Neural cell (in vitro differentiated cells): Measurements from ENCODE around the gene COL1A1. TPM values are rescaled to one million over a fixed set of nuclear protein-coding genes. Genes with fewer than 3 reads are reported as not detected.

Experiments used
- H2AFZ ChIP-seq: fragments of 200-600, 300-800 bp; sonication (generic), shearing (Covaris generic); 2 replicates; pipeline ENCODE4 v1.6.0; 2014; ENCODE audit warnings: low read depth, mild to moderate bottlenecking, antibody characterized with exemption, low read length, moderate library complexity
- H3F3A ChIP-seq: fragments of 200-600 bp; shearing (Covaris generic); 2 replicates; pipeline ENCODE4 v1.6.1; 2016; ENCODE audit warnings: mild to moderate bottlenecking, moderate library complexity, mixed read lengths, antibody characterized with exemption, low read length; ENCODE audit not compliant: insufficient read depth, poor library complexity, severe bottlenecking
- H3K27ac ChIP-seq: fragments of 200-600, 300-800 bp; sonication (generic), shearing (Covaris generic); 2 replicates; pipeline ENCODE4 v1.5.1; 2014; ENCODE audit warnings: mild to moderate bottlenecking, low read length, moderate library complexity
- H3K27me3 ChIP-seq: fragments of 300-800, 200-600 bp; sonication (generic), shearing (Covaris generic); 2 replicates; pipeline ENCODE4 v1.6.0; 2014; ENCODE audit warnings: mild to moderate bottlenecking, low read depth, low read length, moderate library complexity; ENCODE audit not compliant: insufficient read depth
- H3K36me3 ChIP-seq: fragments of 300-800, 200-600 bp; sonication (generic), shearing (Covaris generic); 2 replicates; pipeline ENCODE4 v1.5.1; 2014; ENCODE audit warnings: mild to moderate bottlenecking, antibody characterized with exemption, low read length, moderate library complexity; ENCODE audit not compliant: insufficient read depth
- H3K4me2 ChIP-seq: fragments of 300-800, 200-600 bp; sonication (generic), shearing (Covaris generic); 2 replicates; pipeline ENCODE4 v1.6.0; 2014; ENCODE audit warnings: mild to moderate bottlenecking, low read length
- H3K4me3 ChIP-seq: fragments of 300-800, 200-600 bp; sonication (generic), shearing (Covaris generic); 2 replicates; pipeline ENCODE4 v1.5.1; 2014; ENCODE audit warnings: mild to moderate bottlenecking, low read length, moderate library complexity
- H3K79me2 ChIP-seq: fragments of 200-600 bp; shearing (Covaris generic); replicated peaks from 2 replicates; pipeline ENCODE4 v1.6.0; 2014; ENCODE audit warnings: mild to moderate bottlenecking, low read length, moderate library complexity; ENCODE audit not compliant: insufficient read depth
- H3K9ac ChIP-seq: fragments of 300-800, 200-600 bp; sonication (generic), shearing (Covaris generic); 2 replicates; pipeline ENCODE4 v1.6.1; 2016; ENCODE audit warnings: mild to moderate bottlenecking, low read length, mixed read lengths
- H3K9me2 ChIP-seq: fragments of 200-600 bp; shearing (Covaris generic); 2 replicates; pipeline ENCODE4 v1.6.1; 2016; ENCODE audit warnings: mild to moderate bottlenecking, low read length, mixed read lengths; ENCODE audit not compliant: insufficient read depth
- H3K9me3 ChIP-seq: fragments of 200-600, 300-800 bp; sonication (generic), shearing (Covaris generic); 2 replicates; pipeline ENCODE4 v1.6.1; 2016; ENCODE audit warnings: mild to moderate bottlenecking, mixed run types, low read length, moderate library complexity, mixed read lengths
- H4K20me1 ChIP-seq: fragments of 200-600 bp; shearing (Covaris generic); 2 replicates; pipeline ENCODE4 v1.6.1; 2016; ENCODE audit warnings: mild to moderate bottlenecking, mixed run types; ENCODE audit not compliant: insufficient read depth
- CTCF ChIP-seq: fragments of 450-650 bp; IDR thresholded peaks from 2 replicates; pipeline ENCODE4 v1.5.1; 2014; ENCODE audit warnings: antibody characterized with exemption, mild to moderate bottlenecking, moderate library complexity; ENCODE audit not compliant: poor library complexity, severe bottlenecking
- EP300 ChIP-seq: fragments of 450-650 bp; conservative IDR thresholded peaks from 2 replicates; pipeline ENCODE4 v1.6.1; 2014; ENCODE audit warnings: antibody characterized with exemption, mild to moderate bottlenecking, moderate library complexity; ENCODE audit not compliant: poor library complexity, severe bottlenecking
- EZH2 ChIP-seq: fragments of 200-600, 300-800 bp; shearing (Covaris generic), sonication (generic); IDR thresholded peaks from 2 replicates; pipeline ENCODE4 v1.6.1; 2014; ENCODE audit warnings: antibody characterized with exemption, low read length, borderline replicate concordance, mild to moderate bottlenecking; ENCODE audit not compliant: insufficient read depth, poor library complexity, severe bottlenecking
- MXI1 ChIP-seq: fragments of 450-650 bp; conservative IDR thresholded peaks from 2 replicates; pipeline ENCODE4 v1.6.1; 2014; ENCODE audit warnings: antibody characterized with exemption, mild to moderate bottlenecking; ENCODE audit not compliant: poor library complexity, severe bottlenecking
- POLR2AphosphoS5 ChIP-seq: IDR thresholded peaks from 2 replicates; pipeline ENCODE4 v1.6.1; 2012
- RAD21 ChIP-seq: fragments of 450-650 bp; conservative IDR thresholded peaks from 2 replicates; pipeline ENCODE4 v1.6.1; 2014; ENCODE audit warnings: antibody characterized with exemption, mild to moderate bottlenecking, moderate library complexity
- REST ChIP-seq: IDR thresholded peaks from 2 replicates; pipeline ENCODE4 v1.6.1; 2012; ENCODE audit warnings: borderline replicate concordance
- SMC3 ChIP-seq: fragments of 450-650 bp; conservative IDR thresholded peaks from 2 replicates; pipeline ENCODE4 v1.6.1; 2014; ENCODE audit warnings: antibody characterized with exemption, mild to moderate bottlenecking, moderate library complexity; ENCODE audit not compliant: poor library complexity
- TAF1 ChIP-seq: IDR thresholded peaks from 2 replicates; pipeline ENCODE4 v1.6.1; 2012; ENCODE audit warnings: low read depth
- polyA plus RNA-seq: library from polyadenylated mRNA; depleted of rRNA; stranded (reverse); fragments of >200 nt; gene quantifications from 2 replicates; pipeline ENCODE4 v1.2.3, GENCODE V29; 2014

The COL1A1 gene
- polyA plus RNA-seq, 1 donor from 2014 or later = 0.14 TPM

- TF ChIP-seq SMC3 = no peak
- no peak for TF ChIP-seq POLR2AphosphoS5
- no peak for TF ChIP-seq REST
- TF ChIP-seq CTCF = no peak
- TF ChIP-seq EP300 = no peak
- no peak overlapping the region for H3K27ac ChIP-seq
- H2AFZ ChIP-seq = no peak overlapping the region
- no peaks in the 10 kb centered on the region for H3K36me3 ChIP-seq
- no peak overlapping the region for H3K4me3 ChIP-seq
- H4K20me1 ChIP-seq = no peaks in the 10 kb centered on the region
- no peaks in the 10 kb centered on the region for H3F3A ChIP-seq
- no peaks in the 10 kb centered on the region for H3K27me3 ChIP-seq
- no peaks in the 10 kb centered on the region for H3K9me2 ChIP-seq
- no peaks in the 10 kb centered on the region for H3K9me3 ChIP-seq
- no peaks in the 10 kb centered on the region for H3K79me2 ChIP-seq
- H3K9ac ChIP-seq = no peak overlapping the region
- no peak overlapping the region for H3K4me2 ChIP-seq
Observed at GRCh38 chr17:50234581-50234980, 33.1 kb upstream of the COL1A1 start.

GRCh38 chr17:50225701-50226240, 24.3 kb upstream of the COL1A1 start:
- TF ChIP-seq EP300 (no peak), EZH2 (no peak), RAD21 (no peak)
- no peak overlapping the region for H3K27ac ChIP-seq
- no peak overlapping the region for H3K4me2 ChIP-seq
- no peaks in the 10 kb centered on the region for H3K36me3 ChIP-seq
- H2AFZ ChIP-seq = no peak overlapping the region
- no peaks in the 10 kb centered on the region for H3K27me3 ChIP-seq
- H3K79me2 ChIP-seq = no peaks in the 10 kb centered on the region
- no peaks in the 10 kb centered on the region for H4K20me1 ChIP-seq
- no peaks in the 10 kb centered on the region for H3K9me2 ChIP-seq
- no peaks in the 10 kb centered on the region for H3K9me3 ChIP-seq
- no peak overlapping the region for H3K9ac ChIP-seq
- no peak overlapping the region for H3K4me3 ChIP-seq
- no peaks in the 10 kb centered on the region for H3F3A ChIP-seq

GRCh38 chr17:50222922-50223321, 21.5 kb upstream of the COL1A1 start:
- Histone ChIP-seq H3K79me2 (no peaks in the 10 kb centered on the region), H4K20me1 (no peaks in the 10 kb centered on the region), H2AFZ (no peak overlapping the region), H3K27me3 (no peaks in the 10 kb centered on the region), H3K9me3 (no peaks in the 10 kb centered on the region), H3K9ac (no peak overlapping the region), H3F3A (no peaks in the 10 kb centered on the region), H3K9me2 (no peaks in the 10 kb centered on the region), H3K36me3 (no peaks in the 10 kb centered on the region), H3K4me2 (no peak overlapping the region), H3K27ac (no peak overlapping the region), H3K4me3 (no peak overlapping the region)
- TF ChIP-seq POLR2AphosphoS5 (no peak), TAF1 (no peak), EZH2 (no peak), SMC3 (no peak), CTCF (no peak), EP300 (no peak), REST (no peak), MXI1 (no peak), RAD21 (no peak)
